Keratinocyte (primary cell): ENCODE measurements around the gene SYMPK. TPM values are rescaled to one million over a fixed set of nuclear protein-coding genes. Genes with fewer than 3 reads are reported as not detected.

ENCODE experiments used
- DNase-seq: peaks from one replicate; pipeline ENCODE4 v3.0.0-alpha.2; 2011; ENCODE audit warnings: low read depth, missing footprints, low spot score
- FAIRE-seq: peaks from 2 replicates; lab custom pipeline; 2011; peaks lifted over from hg19 to GRCh38; lab: Jason Lieb, UNC
- H2AFZ ChIP-seq: 2 replicates; pipeline ENCODE4 v1.6.0; 2012; ENCODE audit warnings: low read length, control low read depth, inconsistent platforms; ENCODE audit not compliant: control insufficient read depth
- H3K27ac ChIP-seq: 2 replicates; pipeline ENCODE4 v1.5.1; 2011; ENCODE audit warnings: low read length; ENCODE audit not compliant: control insufficient read depth, insufficient read depth
- H3K27me3 ChIP-seq: 3 replicates; pipeline ENCODE4 v1.6.0; 2011; ENCODE audit warnings: low read length; ENCODE audit not compliant: control insufficient read depth, insufficient read depth; ENCODE audit errors: extremely low read depth
- H3K36me3 ChIP-seq, 2 experiments: 2 replicates in 1 of 2; 3 replicates in 1 of 2; pipeline ENCODE4 v1.5.1; 2011; ENCODE audit warnings: low read length in 2 of 2, mild to moderate bottlenecking in 1 of 2; ENCODE audit not compliant: control insufficient read depth in 2 of 2, insufficient read depth in 2 of 2; ENCODE audit errors: extremely low read depth in 1 of 2
- H3K4me1 ChIP-seq: 3 replicates; pipeline ENCODE4 v1.5.1; 2011; ENCODE audit warnings: low read length; ENCODE audit not compliant: control insufficient read depth, insufficient read depth; ENCODE audit errors: extremely low read depth
- H3K4me2 ChIP-seq: 3 replicates; pipeline ENCODE4 v1.6.0; 2011; ENCODE audit warnings: low read depth, low read length; ENCODE audit not compliant: control insufficient read depth, insufficient read depth; ENCODE audit errors: extremely low read depth
- H3K4me3 ChIP-seq, 3 experiments: fragments of 200-600 bp in 1 of 3; sonication (generic) in 1 of 3; 2 replicates in 2 of 3; 3 replicates in 1 of 3; pipeline ENCODE4 v1.5.1; 2011 to 2016; ENCODE audit warnings: low read length in 3 of 3, mild to moderate bottlenecking in 3 of 3, control low read depth in 2 of 3, inconsistent platforms in 1 of 3, low read depth in 1 of 3, mixed read lengths in 1 of 3, mixed run types in 1 of 3, moderate library complexity in 1 of 3; ENCODE audit not compliant: control insufficient read depth in 2 of 3, insufficient read depth in 2 of 3; ENCODE audit errors: extremely low read depth in 1 of 3
- H3K79me2 ChIP-seq: 2 replicates; pipeline ENCODE4 v1.6.0; 2012; ENCODE audit warnings: low read length; ENCODE audit not compliant: control insufficient read depth, insufficient read depth
- H3K9ac ChIP-seq: 3 replicates; pipeline ENCODE4 v1.6.0; 2011; ENCODE audit warnings: low read length; ENCODE audit not compliant: control insufficient read depth, insufficient read depth; ENCODE audit errors: extremely low read depth
- H3K9me1 ChIP-seq: 3 replicates; pipeline ENCODE4 v1.6.0; 2011; ENCODE audit warnings: low read length; ENCODE audit not compliant: control insufficient read depth, insufficient read depth; ENCODE audit errors: extremely low read depth
- H3K9me3 ChIP-seq: 2 replicates; pipeline ENCODE4 v1.5.1; 2012; ENCODE audit warnings: low read depth, low read length; ENCODE audit not compliant: control insufficient read depth
- H4K20me1 ChIP-seq: 3 replicates; pipeline ENCODE4 v1.6.0; 2011; ENCODE audit warnings: low read length; ENCODE audit not compliant: control insufficient read depth, insufficient read depth; ENCODE audit errors: extremely low read depth
- CTCF ChIP-seq, 3 experiments: IDR thresholded peaks in 1 of 3; conservative IDR thresholded peaks in 1 of 3; optimal IDR thresholded peaks in 1 of 3; 2 replicates in 2 of 3; 3 replicates in 1 of 3; pipeline versions ENCODE3 to v1.5.1; 2011; ENCODE audit warnings: low read length in 3 of 3, mild to moderate bottlenecking in 3 of 3, moderate library complexity in 2 of 3, control low read depth in 1 of 3, inconsistent platforms in 1 of 3; ENCODE audit not compliant: insufficient read depth in 2 of 3; ENCODE audit errors: extremely low read depth in 1 of 3
- EZH2 ChIP-seq: IDR thresholded peaks from one replicate; pipeline ENCODE4 v1.6.1; 2012; ENCODE audit warnings: inconsistent platforms, mild to moderate bottlenecking, low read length, moderate library complexity
- dilution Hi-C: fragments of 300-500 bp; cut with MboI; formaldehyde crosslinking; loops from one replicate; pipeline ENCODE4 v1.7.0; 2020; ENCODE audit warnings: low sequenced_read_pairs; ENCODE audit not compliant: extremely low pct_ligation_motif_present
- polyA plus RNA-seq, 5 experiments: library from polyadenylated mRNA; depleted of rRNA in 3 of 5; stranded (reverse) in 3 of 5; stranded (forward) in 1 of 5; unstranded in 1 of 5; fragments of >200 nt; gene quantifications; 1 replicate in 1 of 5; 2 replicates in 3 of 5; 3 replicates in 1 of 5; pipeline versions ENCODE4 v1.2.1 to v1.2.3, GENCODE V29; 2011 to 2012; ENCODE audit warnings: missing spikeins in 2 of 5, low read depth in 1 of 5, low replicate concordance in 1 of 5

SYMPK gene
- polyA plus RNA-seq, 1 donor (not counting 4 experiments of a cell fraction or from before 2014, with no cell fraction given) = 56.0 TPM

DNA sequence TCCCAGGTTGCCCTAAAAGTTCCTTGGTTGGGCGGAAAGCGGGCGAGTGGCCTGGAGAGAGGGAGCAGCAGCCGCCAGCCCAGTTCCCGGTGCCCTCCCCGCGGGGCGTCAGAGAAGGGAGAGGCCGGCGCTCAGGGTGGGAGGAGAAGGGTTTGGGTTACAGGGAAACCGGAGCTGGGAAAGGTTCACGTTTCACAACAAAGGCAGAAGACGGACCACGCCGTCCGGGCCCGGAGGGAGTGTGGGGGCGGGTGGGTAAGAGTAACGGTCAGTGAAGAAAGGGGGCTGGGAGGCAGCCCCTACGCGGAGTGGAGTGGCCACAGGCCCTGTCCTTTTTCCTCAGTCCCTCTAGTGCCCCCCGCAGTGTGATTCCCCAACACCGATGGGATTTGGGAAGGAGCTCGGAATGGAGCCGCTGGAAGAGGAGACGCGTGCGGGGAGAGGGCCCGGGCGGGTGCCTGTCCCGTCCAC, 95.5 kb downstream of the SYMPK start:
- Histone ChIP-seq H2AFZ (peak overlapping the region; percentile 73), H4K20me1 (peaks cover 2% of the 10 kb centered on the region), H3K9me1 (no peaks in the 10 kb centered on the region), H3K27ac (peak overlapping the region; percentile 36), H3K27me3 (no peaks in the 10 kb centered on the region), H3K36me3 (no peaks in the 10 kb centered on the region), H3K79me2 (no peaks in the 10 kb centered on the region), H3K4me2 (peak overlapping the region; percentile 98), H3K9me3 (no peaks in the 10 kb centered on the region), H3K4me1 (peaks cover 15% of the 10 kb centered on the region), H3K9ac (peak overlapping the region; percentile 84), H3K4me3 (peak overlapping the region; percentile 49 to 93 (median 78))
- DNase-seq (no peak), FAIRE-seq (no peak)
- TF ChIP-seq CTCF (optimal IDR thresholded peaks at IDR 0.05 in 1 of 3, IDR thresholded peaks at IDR 0.05 in 1 of 3, conservative IDR thresholded peaks at IDR 0.05 in 1 of 3; ENCODE audit: extremely low read depth in 1 of 3, insufficient read depth in 2 of 3, low read length in 3 of 3) (no peak), EZH2 (no peak)
- dilution Hi-C loops = no loop called here

DNA sequence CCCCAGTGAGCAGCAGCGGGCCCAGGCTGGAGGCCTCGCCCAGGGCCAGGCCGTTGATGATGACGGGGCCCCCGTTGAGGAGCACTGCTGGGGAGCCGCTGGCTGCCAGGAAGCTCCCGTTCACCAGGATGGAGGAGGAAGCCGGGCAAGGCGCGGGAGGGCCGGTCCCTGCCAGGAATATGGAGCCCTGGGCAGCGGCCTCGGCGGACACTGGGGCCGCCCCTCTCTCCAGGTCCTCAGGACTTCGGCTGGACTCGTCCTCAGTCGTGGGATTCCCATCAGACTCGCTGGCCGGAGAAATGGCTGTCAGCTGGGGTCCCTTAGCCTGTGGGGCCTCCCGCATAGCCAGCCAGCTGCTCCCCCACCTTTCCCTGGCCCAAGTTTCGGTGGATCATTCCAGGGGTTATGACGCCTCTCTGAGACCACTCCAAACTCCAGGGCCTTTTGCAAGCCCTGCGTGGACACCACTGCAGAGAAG, 96.0 kb downstream of the SYMPK start:
- H3K9ac ChIP-seq = peak overlapping the region; percentile 84
- H3K4me2 ChIP-seq = peak overlapping the region; percentile 98
- H3K79me2 ChIP-seq = no peaks in the 10 kb centered on the region
- no peaks in the 10 kb centered on the region for H3K9me1 ChIP-seq
- TF ChIP-seq EZH2 (no peak), CTCF (optimal IDR thresholded peaks at IDR 0.05 in 1 of 3, IDR thresholded peaks at IDR 0.05 in 1 of 3, conservative IDR thresholded peaks at IDR 0.05 in 1 of 3; ENCODE audit: extremely low read depth in 1 of 3, insufficient read depth in 2 of 3, low read length in 3 of 3) (no peak)
- no peaks in the 10 kb centered on the region for H3K9me3 ChIP-seq
- no peak overlapping the region for H3K27ac ChIP-seq
- peak overlapping the region; percentile 49 to 93 (median 69) for H3K4me3 ChIP-seq
- dilution Hi-C loops = no loop called here
- peak overlapping the region; percentile 73 for H2AFZ ChIP-seq
- no peaks in the 10 kb centered on the region for H3K36me3 ChIP-seq
- H3K4me1 ChIP-seq = peaks cover 15% of the 10 kb centered on the region
- DNase-seq (no peak), FAIRE-seq (no peak)
- H4K20me1 ChIP-seq = peaks cover 2% of the 10 kb centered on the region
- no peaks in the 10 kb centered on the region for H3K27me3 ChIP-seq
